ENCODE results near the gene ABHD2.
"Not testable (repeated sequence)": the region's sequence is repeated elsewhere in the genome, so short reads cannot be mapped to it uniquely, and the experiment has no call there.

ABHD2 gene

DNA sequence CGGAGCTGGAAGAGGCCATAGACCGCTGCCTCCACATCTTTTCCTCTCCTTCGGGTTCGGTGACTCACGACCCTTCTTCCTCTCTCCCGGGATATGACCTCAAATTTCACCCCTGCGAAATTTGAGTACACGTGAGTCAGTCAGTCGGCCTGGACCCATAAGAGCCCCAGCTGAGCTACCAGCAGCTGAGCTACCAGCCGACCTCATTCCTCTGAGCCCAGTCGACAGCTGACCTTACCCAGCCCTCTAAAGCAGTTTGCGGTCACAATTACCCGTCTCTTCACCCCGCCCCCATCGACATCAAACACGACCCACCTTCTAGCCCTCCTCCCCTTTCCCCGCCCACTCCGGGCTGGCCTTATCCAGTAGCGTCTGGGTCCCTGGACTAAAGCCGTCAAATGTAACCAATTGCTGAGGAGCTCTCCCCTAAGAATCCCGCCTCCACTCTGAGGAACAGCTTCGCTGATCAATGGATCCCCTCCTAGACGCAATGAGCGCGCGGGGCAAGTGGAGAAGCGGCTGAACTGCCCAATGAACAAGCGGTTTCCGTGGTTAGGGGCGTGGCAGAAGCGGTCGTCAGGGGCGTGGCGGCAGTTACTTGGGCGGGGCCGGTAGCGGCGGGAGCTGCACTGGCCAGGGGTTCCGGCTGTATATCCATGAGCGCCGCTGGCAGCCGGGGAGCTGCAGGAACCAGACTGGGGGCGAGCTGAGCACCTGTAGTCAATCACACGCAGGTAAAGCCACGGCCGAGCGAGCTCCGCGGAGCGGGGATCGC lies at the start of gene ABHD2:
Gene ABHD2 (plus strand): TSS at position 627 of the 775 bp plus-strand sequence. CDS start 27,872 bp downstream, outside the sequence.
- DNase-seq: peak; percentile 99 to 100

DNA sequence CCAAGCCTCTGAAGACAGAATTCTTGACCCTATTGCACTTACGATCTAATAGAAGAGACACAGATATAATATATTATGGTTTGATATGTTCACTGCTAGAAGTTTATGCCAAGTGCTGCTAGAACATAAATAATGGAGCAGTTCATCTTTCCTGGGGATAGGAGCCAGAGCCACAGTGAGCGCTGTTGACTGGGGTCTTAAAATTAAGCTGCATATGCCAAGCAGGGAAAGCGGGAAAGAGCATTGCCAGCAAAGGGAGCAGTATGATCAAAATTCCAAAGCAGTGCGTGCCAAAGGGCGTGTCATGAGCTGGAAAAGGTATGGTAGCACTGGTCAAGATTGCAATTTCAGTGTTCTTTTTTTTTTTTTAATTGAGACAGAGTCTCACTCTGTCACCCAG lies 49.1 kb upstream of the ABHD2 start:
- no peak for DNase-seq

GRCh38 chr15:89041507-89041906 lies 46.7 kb upstream of the ABHD2 start:
- DNase-seq: no peak

GRCh38 chr15:89042387-89042786 lies 45.9 kb upstream of the ABHD2 start:
- DNase-seq: no peak

DNA sequence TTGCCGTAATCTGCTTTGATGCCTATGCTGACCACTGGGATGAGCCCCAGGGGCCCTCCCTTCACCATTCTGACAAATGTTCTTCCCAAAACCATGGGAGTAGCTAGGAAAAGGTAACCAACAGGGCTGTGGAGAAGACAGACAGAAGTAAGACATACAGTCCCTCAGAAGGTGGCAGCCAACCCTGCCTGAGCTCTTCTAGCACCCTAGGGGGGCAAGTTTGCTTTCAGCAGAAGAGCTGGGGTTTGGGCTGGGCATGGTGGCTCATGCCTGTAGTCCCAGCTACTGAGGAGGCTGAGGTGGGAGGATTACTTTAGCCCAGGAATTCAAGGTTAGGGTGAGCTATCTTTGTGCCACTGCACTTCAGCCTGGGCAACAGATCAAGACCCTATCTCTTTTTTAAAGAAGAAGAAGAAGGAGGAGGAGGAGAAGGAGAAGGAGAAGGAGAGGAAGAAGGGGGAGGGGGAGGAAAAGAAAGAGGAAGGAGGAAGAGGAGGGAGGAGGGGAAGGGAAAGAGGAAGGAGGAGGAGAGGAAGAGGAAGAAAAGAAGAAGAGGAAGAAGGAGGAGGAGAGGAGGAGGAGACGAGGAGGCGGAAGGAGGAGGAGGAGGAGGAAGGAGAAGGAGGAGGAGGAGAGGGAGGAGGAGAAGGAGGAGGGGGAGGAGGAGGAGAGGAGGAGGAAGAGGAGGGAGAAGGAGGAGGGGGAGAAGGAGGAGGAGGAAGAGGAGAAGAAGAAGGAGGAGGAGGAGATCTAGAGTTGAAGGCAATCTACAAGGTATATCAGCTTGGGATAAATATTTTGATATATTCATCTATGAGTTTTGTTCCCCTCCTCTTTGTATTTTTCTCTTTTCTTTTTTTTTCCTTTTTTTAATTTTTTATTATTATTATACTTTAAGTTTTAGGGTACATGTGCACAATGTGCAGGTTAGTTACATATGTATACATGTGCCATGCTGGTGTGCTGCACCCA lies 44.9 kb upstream of the ABHD2 start:
- no peak for DNase-seq

GRCh38 chr15:89049016-89049666 lies 39.1 kb upstream of the ABHD2 start:
- DNase-seq: not testable (repeated sequence)

DNA sequence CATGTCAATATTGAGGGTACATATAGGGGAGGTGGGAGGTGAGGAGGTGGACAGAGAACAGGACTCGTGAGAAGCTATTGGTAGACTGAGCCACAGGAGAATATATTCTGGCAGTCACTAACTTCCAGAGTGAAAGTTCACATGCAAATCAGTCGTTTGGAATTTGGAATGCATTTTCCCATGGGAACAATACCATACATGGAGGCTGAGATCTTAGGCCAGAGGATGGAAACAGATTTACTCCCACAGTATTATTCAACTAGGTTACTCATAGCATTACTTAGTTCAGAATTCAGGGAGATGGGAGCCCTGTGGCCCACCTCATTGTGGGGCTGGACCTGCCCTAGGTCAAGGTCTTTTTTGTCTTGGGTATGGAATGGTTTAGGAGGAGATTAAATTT lies 36.4 kb upstream of the ABHD2 start:
- DNase-seq: no peak

- no peak for DNase-seq
Observed at GRCh38 chr15:89052474-89052873, 35.8 kb upstream of the ABHD2 start.

DNA sequence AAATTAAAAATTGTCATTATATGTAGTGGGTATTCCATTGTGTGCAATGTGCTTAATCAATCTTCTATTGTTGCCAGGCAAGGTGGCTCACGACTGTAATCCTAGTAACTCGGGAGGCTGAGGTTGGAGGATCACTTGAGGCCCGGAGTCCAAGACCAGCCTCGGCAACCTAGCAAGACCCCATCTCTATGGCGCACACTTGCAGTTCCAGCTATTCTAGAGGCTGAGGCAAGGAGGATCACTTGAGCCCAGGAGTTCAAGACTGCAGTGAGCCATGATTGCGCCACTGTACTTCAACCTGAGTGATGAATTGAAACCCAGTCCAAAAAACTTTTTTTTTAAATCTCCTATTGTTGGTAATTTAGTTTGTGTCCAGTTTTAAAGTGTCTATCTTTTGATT lies 33.4 kb upstream of the ABHD2 start:
- DNase-seq: no peak

- peak; percentile 4 to 69 for DNase-seq
Observed at GRCh38 chr15:89057506-89058133, 30.6 kb upstream of the ABHD2 start.

DNA sequence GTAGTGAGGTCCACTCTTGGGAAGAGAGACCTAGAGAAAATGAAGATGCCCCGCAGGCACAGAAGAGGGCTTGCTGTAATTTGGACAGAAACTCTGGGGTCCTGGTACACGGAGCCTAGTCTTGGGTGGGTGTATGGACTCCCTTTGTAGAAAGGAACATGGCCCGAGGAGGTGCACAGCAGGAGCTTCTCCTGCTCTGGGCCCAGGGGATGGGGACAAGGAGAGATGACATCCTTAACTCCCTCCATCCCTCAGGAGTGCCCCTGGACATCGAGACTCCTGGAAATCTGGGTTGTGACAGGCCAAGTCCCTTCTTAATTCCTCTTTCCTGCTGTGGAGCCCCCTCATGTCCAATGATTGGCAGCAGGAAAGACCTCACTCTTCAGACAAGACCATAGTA lies 29.9 kb upstream of the ABHD2 start:
- DNase-seq: no peak

- DNase-seq: no peak
Observed at GRCh38 chr15:89058876-89059405, 29.3 kb upstream of the ABHD2 start.

- DNase-seq: no peak
Observed at GRCh38 chr15:89066280-89066679, 22.0 kb upstream of the ABHD2 start.

DNA sequence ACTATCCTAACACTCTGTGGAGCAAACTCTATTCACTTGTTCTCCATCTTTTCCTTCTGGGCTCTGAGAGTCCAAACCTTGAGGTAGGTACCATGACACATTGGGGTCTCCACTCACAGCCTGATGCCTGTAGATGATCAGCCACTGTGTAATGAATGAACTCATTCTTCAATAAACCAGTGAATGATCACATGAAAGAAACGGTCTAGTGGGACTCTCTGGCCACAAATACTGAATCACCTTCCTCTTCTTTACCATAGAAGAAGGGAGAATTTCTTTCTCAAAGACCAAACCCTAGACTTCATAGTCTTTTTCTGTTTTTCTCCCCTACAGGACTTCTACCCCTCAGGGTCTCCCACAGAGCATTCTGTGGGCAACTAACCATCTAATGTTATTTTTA lies 20.5 kb upstream of the ABHD2 start:
- no peak for DNase-seq

DNA sequence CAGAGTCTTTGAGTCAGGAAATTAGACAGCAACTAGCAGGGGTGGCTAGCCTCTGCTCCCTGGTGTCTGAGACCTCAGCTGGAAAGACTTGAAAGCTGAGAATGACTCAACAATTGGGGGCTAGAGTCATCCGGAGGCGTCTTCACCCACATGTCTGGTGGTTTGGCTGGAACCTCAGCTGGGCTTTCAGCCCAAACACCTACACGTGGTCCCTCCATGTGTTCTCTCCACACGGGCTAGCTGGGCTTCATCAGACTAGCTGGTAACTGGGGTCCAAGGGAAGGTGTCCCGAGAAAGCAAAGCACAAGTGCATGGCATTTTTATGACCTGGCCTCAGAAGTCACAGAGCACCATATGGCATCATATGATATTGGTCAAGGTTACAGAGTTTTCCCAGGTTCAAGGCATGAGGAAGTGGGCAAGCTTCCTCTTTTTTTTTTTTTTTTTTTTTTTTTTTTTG lies 19.9 kb upstream of the ABHD2 start:
- no peak for DNase-seq

DNA sequence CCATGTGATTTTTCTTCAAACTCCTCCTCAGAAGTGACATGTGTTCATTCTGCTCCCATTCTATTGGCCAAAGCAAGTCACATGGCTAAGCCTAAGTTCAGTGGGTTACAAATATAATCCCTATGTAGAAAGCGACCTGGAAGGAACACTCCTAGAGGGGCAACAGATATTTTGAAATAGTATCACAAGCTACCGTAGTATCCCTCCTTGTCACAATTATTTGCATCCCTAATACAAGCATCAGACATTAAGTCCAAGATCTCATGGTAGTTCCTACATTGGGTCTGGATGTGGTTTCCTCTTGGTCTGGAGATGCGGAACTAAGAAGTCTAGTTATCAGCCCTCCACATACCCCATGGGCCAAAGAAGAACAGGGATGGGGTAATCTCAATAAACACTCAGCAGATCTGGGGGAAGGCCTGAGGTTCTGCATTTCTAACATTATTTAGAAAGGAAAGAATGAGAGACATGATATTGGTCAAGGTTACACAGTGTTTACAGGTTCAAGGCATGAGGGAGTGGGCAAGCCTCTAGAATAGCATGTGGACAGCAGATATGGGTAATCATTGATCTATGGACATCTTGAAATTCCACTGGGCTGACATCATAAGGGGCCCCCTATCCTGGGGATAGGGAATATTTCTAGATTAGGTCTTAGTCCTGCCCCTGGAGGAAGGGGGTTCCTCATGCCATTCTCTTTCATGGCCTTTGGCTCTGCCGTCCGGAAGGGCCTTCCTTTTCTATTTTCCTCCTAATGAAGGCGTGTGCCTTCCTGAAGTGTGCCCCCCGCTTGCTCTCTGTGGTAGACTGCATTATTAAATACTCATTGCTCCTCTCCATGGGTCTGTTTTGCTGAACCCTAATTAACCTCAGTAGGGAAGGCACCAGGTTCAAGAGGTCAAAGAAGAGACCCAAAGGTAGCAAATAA lies 17.8 kb upstream of the ABHD2 start:
- no peak for DNase-seq

- DNase-seq: no peak
Observed at GRCh38 chr15:89071471-89071870, 16.8 kb upstream of the ABHD2 start.

- DNase-seq: no peak
Observed at GRCh38 chr15:89072277-89072869, 15.9 kb upstream of the ABHD2 start.

- no peak for DNase-seq
Observed at GRCh38 chr15:89074402-89075012, 13.7 kb upstream of the ABHD2 start.

- no peak for DNase-seq
Observed at GRCh38 chr15:89075101-89075640, 13.1 kb upstream of the ABHD2 start.
